ENCODE measurements around the gene ZNF775.

Gene ZNF775

GRCh38 chr7:150412518-150413488, 33.7 kb downstream of the ZNF775 start:
- DNase-seq (ENCODE audit: low read depth in 3 of 3), result no peak

GRCh38 chr7:150413640-150414081, 34.5 kb downstream of the ZNF775 start:
- no peak for DNase-seq (ENCODE audit: low read depth in 3 of 3)

- no peak for DNase-seq (ENCODE audit: low read depth in 3 of 3)
Observed at GRCh38 chr7:150415161-150416153, 36.3 kb downstream of the ZNF775 start.

- no peak for DNase-seq (ENCODE audit: low read depth in 3 of 3)
Observed at GRCh38 chr7:150417239-150417638, 38.1 kb downstream of the ZNF775 start.

GRCh38 chr7:150417863-150418262, 38.7 kb downstream of the ZNF775 start:
- no peak for DNase-seq (ENCODE audit: low read depth in 3 of 3)

- DNase-seq (ENCODE audit: low read depth in 3 of 3), result no peak
Observed at GRCh38 chr7:150420242-150420641, 41.1 kb downstream of the ZNF775 start.

GRCh38 chr7:150420987-150421674, 42.0 kb downstream of the ZNF775 start:
- peak; percentile 69 to 81 (median 79) for DNase-seq (ENCODE audit: low read depth in 3 of 3)

GRCh38 chr7:150421831-150422230, 42.7 kb downstream of the ZNF775 start:
- DNase-seq (ENCODE audit: low read depth in 3 of 3), result no peak

GRCh38 chr7:150425670-150426069, 46.5 kb downstream of the ZNF775 start:
- DNase-seq (ENCODE audit: low read depth in 3 of 3), result no peak

- no peak for DNase-seq (ENCODE audit: low read depth in 3 of 3)
Observed at GRCh38 chr7:150428671-150429451, 49.7 kb downstream of the ZNF775 start.

GRCh38 chr7:150429699-150430098, 50.6 kb downstream of the ZNF775 start:
- DNase-seq (ENCODE audit: low read depth in 3 of 3), result no peak

GRCh38 chr7:150430465-150431085, 51.4 kb downstream of the ZNF775 start:
- no peak for DNase-seq (ENCODE audit: low read depth in 3 of 3)

GRCh38 chr7:150431839-150432658, 52.9 kb downstream of the ZNF775 start:
- no peak for DNase-seq (ENCODE audit: low read depth in 3 of 3)

- no peak for DNase-seq (ENCODE audit: low read depth in 3 of 3)
Observed at GRCh38 chr7:150432915-150433892, 54.1 kb downstream of the ZNF775 start.

- no peak for DNase-seq (ENCODE audit: low read depth in 3 of 3)
Observed at GRCh38 chr7:150434240-150434639, 55.1 kb downstream of the ZNF775 start.

GRCh38 chr7:150435047-150435389, 55.9 kb downstream of the ZNF775 start:
- DNase-seq (ENCODE audit: low read depth in 3 of 3), result no peak

- DNase-seq (ENCODE audit: low read depth in 3 of 3), result no peak
Observed at GRCh38 chr7:150435390-150436073, 56.4 kb downstream of the ZNF775 start.

- no peak for DNase-seq (ENCODE audit: low read depth in 3 of 3)
Observed at GRCh38 chr7:150439967-150440366, 60.8 kb downstream of the ZNF775 start.

All from stimulated activated CD4-positive, alpha-beta T cell treated with anti-CD3 and anti-CD28 coated beads, TNF-alpha, amount 100 ng/mL, for 48 hours (primary cell).